GM21360 (cell line): Measurements from ENCODE around the gene NEBL.

ENCODE experiments used
- ATAC-seq: cut with Tn5 transposase; IDR thresholded peaks from one replicate; pipeline ENCODE4 v1.9.1; 2021; ENCODE audit warnings: mild to moderate bottlenecking, moderate library complexity; ENCODE audit not compliant: unreplicated experiment

NEBL gene

GRCh38 chr10:20903635-20904390, 6.7 kb upstream of the NEBL start:
- ATAC-seq: no peak

- ATAC-seq: no peak
Measured at GRCh38 chr10:20901110-20901509, 4.0 kb upstream of the NEBL start.

GRCh38 chr10:20898866-20899535, 1.9 kb upstream of the NEBL start:
- ATAC-seq: no peak

- no peak for ATAC-seq
Measured at GRCh38 chr10:20893297-20893696, 3.8 kb downstream of the NEBL start.

- no peak for ATAC-seq
Measured at GRCh38 chr10:20892796-20893195, 4.3 kb downstream of the NEBL start.

- ATAC-seq: no peak
Measured at GRCh38 chr10:20892011-20892585, 5.0 kb downstream of the NEBL start.

- ATAC-seq: no peak
Measured at GRCh38 chr10:20891338-20891714, 5.8 kb downstream of the NEBL start.

- ATAC-seq: no peak
Measured at GRCh38 chr10:20890491-20891337, 6.4 kb downstream of the NEBL start.

GRCh38 chr10:20890009-20890408, 7.1 kb downstream of the NEBL start:
- ATAC-seq: no peak

- ATAC-seq: no peak
Measured at GRCh38 chr10:20888620-20889330, 8.3 kb downstream of the NEBL start.

GRCh38 chr10:20887706-20888555, 9.2 kb downstream of the NEBL start:
- ATAC-seq: no peak

- ATAC-seq: no peak
Measured at GRCh38 chr10:20885678-20886077, 11.4 kb downstream of the NEBL start.

- no peak for ATAC-seq
Measured at GRCh38 chr10:20883552-20883951, 13.6 kb downstream of the NEBL start.

- no peak for ATAC-seq
Measured at GRCh38 chr10:20882091-20882490, 15.0 kb downstream of the NEBL start.

- no peak for ATAC-seq
Measured at GRCh38 chr10:20879136-20879535, 18.0 kb downstream of the NEBL start.

GRCh38 chr10:20877986-20878983, 18.8 kb downstream of the NEBL start:
- ATAC-seq: no peak

- no peak for ATAC-seq
Measured at GRCh38 chr10:20877554-20877953, 19.6 kb downstream of the NEBL start.

- no peak for ATAC-seq
Measured at GRCh38 chr10:20874261-20874660, 22.9 kb downstream of the NEBL start.

GRCh38 chr10:20871970-20872369, 25.1 kb downstream of the NEBL start:
- ATAC-seq: no peak
